Measurements from ENCODE around the gene TNPO3. TPM values are rescaled to one million over a fixed set of nuclear protein-coding genes. Genes with fewer than 3 reads are reported as not detected.

Gene TNPO3
- total RNA-seq, 1 donor from 2014 or later: 96.2 TPM

DNA sequence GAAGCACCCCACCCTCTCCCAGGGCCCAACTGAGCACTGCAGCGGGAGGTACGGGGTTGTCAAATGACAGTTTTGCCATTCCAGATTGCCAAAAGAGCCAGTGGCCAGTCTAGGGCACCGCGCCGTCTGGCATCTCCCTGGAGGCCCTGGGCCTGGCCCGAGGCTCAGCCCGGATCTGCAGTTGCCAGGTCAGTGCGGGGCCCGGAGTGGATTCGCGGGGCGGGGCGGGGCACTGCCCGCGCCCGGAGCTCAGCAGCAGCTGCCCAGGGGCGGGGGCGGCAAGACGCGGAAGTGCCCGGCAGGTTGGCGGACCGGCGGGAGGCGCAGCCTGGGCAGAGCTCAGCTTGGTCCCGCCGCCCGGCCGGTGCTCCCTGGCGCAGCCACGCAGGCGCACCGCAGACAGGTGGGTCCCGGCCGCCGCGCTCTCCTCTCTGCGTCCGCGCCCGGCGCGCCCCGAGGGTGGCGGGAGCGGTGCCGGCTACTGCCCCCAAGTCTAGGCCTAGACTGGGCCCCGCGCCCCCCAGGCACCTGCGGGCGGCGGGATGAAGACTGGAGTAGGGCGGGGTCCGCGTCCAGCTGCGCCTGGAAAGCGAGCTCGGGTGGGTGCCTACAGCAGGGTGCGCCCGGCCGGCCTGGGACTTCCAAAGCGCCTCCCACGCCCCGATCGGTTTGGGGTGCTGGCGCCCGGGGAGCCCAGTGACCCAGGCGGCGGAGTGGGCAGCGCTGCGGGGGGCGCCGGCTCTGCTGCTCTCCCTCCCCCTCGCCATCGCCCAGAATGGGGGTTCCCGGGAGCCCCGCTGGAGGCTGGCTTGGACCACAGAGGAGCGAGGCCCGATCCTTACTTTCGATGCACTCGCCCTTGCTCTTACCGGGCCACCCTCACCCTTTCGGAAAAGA is 117.0 kb downstream of the TNPO3 start, which contains the start of gene IRF5:
TSS of gene IRF5 (plus strand) at position 281 of the 897 bp plus-strand sequence. CDS start 4,155 bp downstream, outside the sequence.
- Mint-ChIP-seq H3K27ac (no peak within 1 kb of the TSS), H3K36me3 (peaks cover 4% of the 10 kb centered on the region), H3K9me3 (peaks cover 4% of the 10 kb centered on the region), H3K27me3 (ENCODE audit: insufficient read depth, low read depth) (peaks cover 49% of the 10 kb centered on the region), H3K4me1 (peaks cover 15% of the 10 kb centered on the region), H3K4me3 (peak within 1 kb of the TSS; percentile 79)
- no peaks in the 10 kb centered on the region for H3K36me3 ChIP-seq
- no peak within 1 kb of the TSS for H3K27ac ChIP-seq
- peak within 1 kb of the TSS; percentile 98 for H3K4me2 ChIP-seq
- H3K9me3 ChIP-seq (ENCODE audit: low read depth): no peaks in the 10 kb centered on the region
- peaks cover 6% of the 10 kb centered on the region for H3F3A ChIP-seq (ENCODE audit: low read depth)
- peaks cover 66% of the 10 kb centered on the region for H3K27me3 ChIP-seq
- H4K20me1 ChIP-seq (ENCODE audit: low read depth): no peaks in the 10 kb centered on the region
- TF ChIP-seq, protein P1, sequence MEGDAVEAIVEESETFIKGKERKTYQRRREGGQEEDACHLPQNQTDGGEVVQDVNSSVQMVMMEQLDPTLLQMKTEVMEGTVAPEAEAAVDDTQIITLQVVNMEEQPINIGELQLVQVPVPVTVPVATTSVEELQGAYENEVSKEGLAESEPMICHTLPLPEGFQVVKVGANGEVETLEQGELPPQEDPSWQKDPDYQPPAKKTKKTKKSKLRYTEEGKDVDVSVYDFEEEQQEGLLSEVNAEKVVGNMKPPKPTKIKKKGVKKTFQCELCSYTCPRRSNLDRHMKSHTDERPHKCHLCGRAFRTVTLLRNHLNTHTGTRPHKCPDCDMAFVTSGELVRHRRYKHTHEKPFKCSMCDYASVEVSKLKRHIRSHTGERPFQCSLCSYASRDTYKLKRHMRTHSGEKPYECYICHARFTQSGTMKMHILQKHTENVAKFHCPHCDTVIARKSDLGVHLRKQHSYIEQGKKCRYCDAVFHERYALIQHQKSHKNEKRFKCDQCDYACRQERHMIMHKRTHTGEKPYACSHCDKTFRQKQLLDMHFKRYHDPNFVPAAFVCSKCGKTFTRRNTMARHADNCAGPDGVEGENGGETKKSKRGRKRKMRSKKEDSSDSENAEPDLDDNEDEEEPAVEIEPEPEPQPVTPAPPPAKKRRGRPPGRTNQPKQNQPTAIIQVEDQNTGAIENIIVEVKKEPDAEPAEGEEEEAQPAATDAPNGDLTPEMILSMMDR (IDR thresholded peaks at IDR 0.05): no peak
- TF ChIP-seq EZH2phosphoT487 (IDR thresholded peaks at IDR 0.05) (peak; percentile 75), EZH2 (IDR thresholded peaks at IDR 0.05) (peak; percentile 85)
- peak; percentile 64 for DNase-seq (ENCODE audit: low spot score)
- H2AFZ ChIP-seq (replicated peaks): peak within 1 kb of the TSS; percentile 51
- H3K79me2 ChIP-seq (ENCODE audit: low read depth): no peaks in the 10 kb centered on the region
- H3K9ac ChIP-seq: no peak within 1 kb of the TSS
- H3K4me3 ChIP-seq: peak within 1 kb of the TSS; percentile 68
- no peaks in the 10 kb centered on the region for H3K4me1 ChIP-seq

DNA sequence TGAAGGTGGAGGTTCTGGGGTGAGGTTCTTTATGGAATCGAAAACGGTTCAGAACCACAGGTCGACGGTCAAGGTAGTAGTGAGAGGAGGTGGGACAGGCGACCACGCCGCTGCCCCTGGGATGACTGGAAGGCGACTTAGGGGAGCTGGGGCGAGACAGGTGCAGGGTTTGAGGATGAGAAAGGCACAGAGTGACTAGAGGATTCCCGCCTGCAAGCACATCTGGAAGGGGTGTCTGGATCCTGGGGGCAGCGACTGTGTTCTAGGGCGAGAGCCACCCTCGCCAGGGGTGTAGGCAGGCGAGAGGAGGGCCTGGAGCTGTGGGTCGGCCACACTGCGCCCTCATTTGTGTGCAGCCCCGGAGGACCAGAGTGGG is 117.7 kb downstream of the TNPO3 start:
- H3K9ac ChIP-seq: no peak overlapping the region
- H3K4me1 Mint-ChIP-seq: peaks cover 15% of the 10 kb centered on the region
- no peaks in the 10 kb centered on the region for H3K79me2 ChIP-seq (ENCODE audit: low read depth)
- peaks cover 49% of the 10 kb centered on the region for H3K27me3 Mint-ChIP-seq (ENCODE audit: insufficient read depth, low read depth)
- no peak overlapping the region for H3K27ac Mint-ChIP-seq
- peak overlapping the region; percentile 68 for H3K4me3 ChIP-seq
- no peaks in the 10 kb centered on the region for H4K20me1 ChIP-seq (ENCODE audit: low read depth)
- peaks cover 66% of the 10 kb centered on the region for H3K27me3 ChIP-seq
- no peaks in the 10 kb centered on the region for H3K36me3 ChIP-seq
- H3F3A ChIP-seq (ENCODE audit: low read depth): peaks cover 6% of the 10 kb centered on the region
- no peaks in the 10 kb centered on the region for H3K9me3 ChIP-seq (ENCODE audit: low read depth)
- H3K27ac ChIP-seq: no peak overlapping the region
- H3K4me3 Mint-ChIP-seq: peak overlapping the region; percentile 57
- H3K36me3 Mint-ChIP-seq: peaks cover 4% of the 10 kb centered on the region
- H3K9me3 Mint-ChIP-seq: peaks cover 4% of the 10 kb centered on the region
- no peak for TF ChIP-seq EZH2phosphoT487 (IDR thresholded peaks at IDR 0.05)
- TF ChIP-seq, protein P1 (IDR thresholded peaks at IDR 0.05): no peak
- TF ChIP-seq EZH2 (IDR thresholded peaks at IDR 0.05): no peak
- DNase-seq (ENCODE audit: low spot score): no peak
- no peaks in the 10 kb centered on the region for H3K4me1 ChIP-seq
- H3K4me2 ChIP-seq: peak overlapping the region; percentile 98
- peak overlapping the region; percentile 51 for H2AFZ ChIP-seq (replicated peaks)

DNA sequence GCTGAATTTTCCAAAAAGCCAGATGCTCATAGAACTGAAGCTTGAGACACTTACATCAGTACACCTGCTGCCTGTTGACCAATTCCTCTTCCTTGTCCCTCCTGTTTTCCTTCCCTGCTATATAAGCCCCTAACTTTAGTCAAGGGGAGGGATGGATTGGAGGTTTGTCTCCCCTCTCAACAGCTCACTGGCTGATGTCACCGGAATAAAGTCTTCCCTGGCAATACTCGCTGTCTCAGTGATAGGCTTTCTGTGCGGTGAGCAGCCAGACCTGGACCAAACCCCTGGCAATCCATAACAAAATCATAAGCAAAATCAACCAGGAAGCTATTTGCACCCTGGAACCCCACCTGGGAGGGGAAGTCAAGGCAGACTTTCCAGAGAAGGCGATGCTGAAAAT is 118.1 kb downstream of the TNPO3 start:
- Histone ChIP-seq H3K27me3 (peaks cover 66% of the 10 kb centered on the region), H3K27ac (no peak overlapping the region), H3K4me2 (no peak overlapping the region), H3K79me2 (ENCODE audit: low read depth) (no peaks in the 10 kb centered on the region), H4K20me1 (ENCODE audit: low read depth) (no peaks in the 10 kb centered on the region), H3K9ac (no peak overlapping the region), H3K36me3 (no peaks in the 10 kb centered on the region), H3K9me3 (ENCODE audit: low read depth) (no peaks in the 10 kb centered on the region), H3F3A (ENCODE audit: low read depth) (peaks cover 6% of the 10 kb centered on the region), H3K4me3 (no peak overlapping the region), H2AFZ (replicated peaks) (no peak overlapping the region), H3K4me1 (no peaks in the 10 kb centered on the region)
- Mint-ChIP-seq H3K9me3 (peaks cover 4% of the 10 kb centered on the region), H3K4me1 (peaks cover 15% of the 10 kb centered on the region), H3K27me3 (ENCODE audit: insufficient read depth, low read depth) (peaks cover 49% of the 10 kb centered on the region), H3K27ac (no peak overlapping the region), H3K36me3 (peaks cover 4% of the 10 kb centered on the region), H3K4me3 (peak overlapping the region; percentile 57)
- TF ChIP-seq, protein P1 (IDR thresholded peaks at IDR 0.05): no peak
- no peak for TF ChIP-seq EZH2 (IDR thresholded peaks at IDR 0.05)
- TF ChIP-seq EZH2phosphoT487 (IDR thresholded peaks at IDR 0.05): no peak
- no peak for DNase-seq (ENCODE audit: low spot score)

Measured in neural progenitor cell (in vitro differentiated cells).